GM12872 (cell line): ENCODE results near the gene CRMP1.

Experiments
- CTCF ChIP-seq: IDR thresholded peaks from 3 replicates; pipeline ENCODE4 v1.5.1; 2011; ENCODE audit warnings: low read depth, mild to moderate bottlenecking, low read length, moderate library complexity; ENCODE audit not compliant: insufficient read depth

CRMP1 gene

DNA sequence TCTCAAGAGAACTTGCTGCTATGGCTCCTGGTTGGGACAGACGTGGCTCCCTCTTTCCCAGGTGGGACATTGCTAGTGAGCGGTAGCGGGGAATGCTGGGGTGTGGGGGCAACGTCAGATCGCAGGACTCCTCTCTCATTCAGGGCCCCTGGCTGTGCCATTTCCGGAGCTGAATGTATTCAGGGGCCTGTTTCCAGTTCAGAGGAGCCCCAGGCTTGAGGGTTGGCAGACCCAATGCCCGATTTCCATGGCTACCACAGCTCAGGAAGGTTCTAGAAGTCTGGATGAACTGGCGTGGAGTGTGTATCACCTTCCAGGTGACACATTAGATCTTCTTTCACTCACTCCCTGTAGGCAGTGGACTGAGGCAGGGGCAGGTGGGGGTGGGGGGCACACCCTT, 26.2 kb upstream of the CRMP1 start:
- TF ChIP-seq CTCF = no peak

- no peak for TF ChIP-seq CTCF
Observed at GRCh38 chr4:5918331-5918985, 25.6 kb upstream of the CRMP1 start.

GRCh38 chr4:5917672-5918071, 24.8 kb upstream of the CRMP1 start:
- TF ChIP-seq CTCF = no peak

DNA sequence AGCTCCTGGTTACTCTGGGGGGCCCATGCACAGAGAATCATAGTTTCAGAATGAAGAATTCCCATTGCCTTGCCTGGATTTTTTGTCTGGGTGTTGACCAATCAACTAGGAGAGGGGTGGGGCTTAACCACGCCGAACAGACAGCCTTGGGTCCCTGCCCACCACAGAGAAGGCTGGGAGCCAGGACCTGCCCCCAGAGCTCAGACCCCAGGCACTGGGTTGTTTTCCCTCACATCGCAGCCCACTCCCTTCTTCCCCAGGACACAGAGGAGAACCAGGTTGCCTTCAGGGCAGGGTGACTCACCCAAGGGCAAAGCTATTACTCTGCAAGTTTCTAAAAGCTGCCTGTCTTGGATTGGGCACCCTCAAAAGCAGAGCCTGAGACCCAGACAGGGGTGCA, 23.3 kb upstream of the CRMP1 start:
- TF ChIP-seq CTCF = no peak

DNA sequence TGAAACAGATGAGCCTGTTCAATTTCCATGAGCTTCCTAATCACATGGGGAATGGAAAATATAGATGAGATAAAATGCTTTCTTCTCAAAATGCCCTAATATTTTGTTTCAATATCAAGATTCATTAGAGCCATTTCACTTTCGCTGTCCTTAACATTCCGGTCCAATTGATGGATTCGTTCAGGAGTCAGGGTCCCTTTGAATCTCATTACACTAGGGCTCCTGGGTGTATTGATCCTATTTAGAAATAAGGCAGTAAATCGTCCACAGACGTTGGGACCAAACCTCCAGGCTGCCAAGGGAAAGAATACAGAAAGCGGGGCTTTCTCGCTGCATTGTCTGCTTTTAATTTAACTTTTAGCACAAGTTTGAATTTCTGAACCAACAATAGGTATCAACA, 20.6 kb upstream of the CRMP1 start:
- TF ChIP-seq CTCF = no peak

DNA sequence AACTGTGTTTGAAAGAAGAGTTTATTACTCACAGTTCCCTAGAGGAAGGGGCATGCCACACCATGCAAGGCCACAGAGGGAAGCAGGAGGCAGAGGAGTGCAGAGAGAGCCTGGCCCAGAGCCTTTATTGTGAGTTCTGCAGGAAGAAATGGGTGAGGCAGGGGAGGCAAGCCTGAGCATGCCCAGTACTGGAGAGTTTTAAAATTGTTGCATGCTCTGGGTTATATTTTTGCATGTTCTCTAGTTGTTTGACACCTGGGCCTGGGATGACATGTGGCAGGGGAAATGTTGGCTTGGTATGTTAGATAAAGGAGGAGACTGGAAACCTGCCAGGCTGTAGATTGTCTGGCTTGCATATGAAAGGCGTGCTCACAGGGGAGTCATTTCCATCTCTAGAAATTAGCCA, 19.7 kb upstream of the CRMP1 start:
- TF ChIP-seq CTCF = no peak

GRCh38 chr4:5908876-5909427, 16.1 kb upstream of the CRMP1 start:
- no peak for TF ChIP-seq CTCF
